NCI-H146 treated with DMSO at 0.1 percent for 48 hours (cell line): ENCODE data around the gene GPSM1.

Experiments
- DNase-seq: peaks from one replicate; lab custom pipeline; 2025; ENCODE audit not compliant: unreplicated experiment; lab: John Stamatoyannopoulos, UW

Gene GPSM1

DNA sequence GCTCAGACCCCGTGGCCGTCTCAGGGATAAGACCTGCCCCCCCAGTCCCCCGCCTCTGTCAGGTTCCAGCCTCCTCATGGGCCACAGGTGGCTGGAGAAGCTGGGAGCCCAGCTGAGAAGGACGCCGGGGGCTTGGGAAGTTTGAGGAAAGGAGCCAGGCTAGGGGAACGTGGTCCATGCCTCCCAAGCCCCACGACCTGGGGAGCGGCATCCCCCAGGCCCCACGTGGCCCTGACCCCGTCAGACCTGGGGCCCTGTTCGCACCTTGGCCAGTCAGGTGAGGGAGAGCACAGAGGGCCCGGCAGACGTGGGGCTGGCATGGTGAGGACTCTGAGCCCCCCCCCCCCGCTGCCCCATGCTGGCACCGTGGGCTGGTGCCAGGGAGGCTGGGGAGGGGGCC is 3.7 kb downstream of the GPSM1 start:
- no peak for DNase-seq

DNA sequence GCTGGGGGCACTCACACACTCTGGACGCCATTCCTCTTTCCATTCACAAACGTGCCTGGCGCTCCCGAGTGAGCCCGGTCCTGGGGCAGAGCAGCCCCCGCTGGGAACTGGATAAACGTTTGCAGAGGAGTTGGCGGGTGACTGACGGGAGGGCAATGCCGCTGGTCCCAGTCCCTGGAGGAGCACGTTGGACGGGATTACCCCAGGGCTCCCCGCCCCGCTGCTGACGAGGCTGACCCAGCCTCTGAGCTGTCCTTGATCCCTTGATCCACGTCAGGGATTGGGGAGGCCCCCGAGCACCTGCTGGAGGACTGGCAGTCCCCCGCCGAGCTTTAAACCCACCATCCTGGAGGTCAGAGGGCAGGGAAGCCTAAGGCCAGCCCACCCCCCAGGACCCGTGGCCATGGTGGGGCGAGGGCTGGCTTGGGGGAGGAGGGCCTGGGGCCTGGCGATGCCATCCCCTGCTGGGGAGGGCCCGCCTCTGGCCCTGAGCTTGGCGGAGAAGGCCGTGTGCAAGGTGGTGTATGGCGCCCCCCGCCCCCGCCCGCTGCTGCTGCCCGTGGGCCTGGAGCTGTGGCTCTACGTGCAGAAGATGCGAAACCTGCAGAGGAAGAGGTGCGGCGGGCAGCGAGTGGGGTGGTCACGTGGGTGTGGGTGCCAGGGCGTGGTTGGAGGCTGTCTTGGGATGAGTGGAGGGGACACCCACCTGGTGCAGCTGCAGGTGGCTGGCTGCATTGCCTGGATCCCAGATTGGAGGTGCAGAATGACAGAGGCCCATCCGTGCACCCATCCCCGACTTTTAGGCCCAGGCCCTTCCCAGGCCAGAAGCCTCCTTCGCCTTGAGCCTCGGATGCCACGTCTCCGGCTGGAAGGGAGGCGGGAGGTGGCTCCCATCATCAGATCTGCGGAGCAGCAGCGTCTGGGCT is 4.5 kb downstream of the GPSM1 start:
- DNase-seq: no peak

DNA sequence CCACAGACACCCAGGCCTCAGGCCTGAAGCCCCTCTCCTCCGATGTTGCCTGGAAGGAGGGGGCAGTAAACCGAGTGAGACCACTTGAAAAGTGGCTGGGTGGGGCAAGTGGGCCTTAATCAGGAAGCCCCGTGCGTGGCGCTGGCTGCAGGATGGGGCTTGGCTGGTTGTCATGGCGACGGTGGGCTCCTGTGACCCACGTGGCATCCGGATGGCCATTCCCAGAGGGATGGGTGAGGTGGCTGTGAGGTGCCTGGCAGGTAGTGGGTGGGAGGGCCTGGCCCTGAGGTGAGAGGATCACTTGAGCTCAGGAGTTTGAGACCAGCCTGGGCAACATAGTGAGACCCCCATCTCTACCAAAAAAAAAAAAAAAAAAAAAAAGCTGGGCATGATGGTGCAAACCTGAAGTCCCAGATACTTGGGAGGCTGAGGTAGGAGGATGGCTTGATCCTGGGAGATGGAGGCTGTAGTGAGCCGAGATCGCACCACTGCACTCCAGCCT is 5.2 kb downstream of the GPSM1 start:
- DNase-seq: no peak

DNA sequence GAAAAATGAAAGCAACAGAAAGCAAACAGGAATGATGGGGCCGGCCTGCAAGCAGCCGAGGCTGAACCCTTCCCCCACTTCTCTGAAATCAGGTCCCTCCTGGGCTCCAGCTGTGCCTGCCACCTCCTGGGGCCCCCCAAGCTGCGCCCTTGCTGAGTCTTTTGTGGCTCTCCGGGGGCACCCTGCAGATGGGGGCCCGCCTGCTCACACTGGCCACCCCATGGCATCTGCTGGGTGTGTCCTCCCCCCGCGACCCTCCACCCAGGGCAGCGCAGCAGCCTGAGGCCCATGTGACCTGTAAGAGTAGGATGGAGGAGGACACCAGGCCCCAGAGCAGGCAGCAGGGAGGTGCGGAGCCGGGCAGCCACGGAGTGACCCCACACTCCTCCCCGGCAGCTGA is 5.7 kb downstream of the GPSM1 start:
- DNase-seq: no peak

DNA sequence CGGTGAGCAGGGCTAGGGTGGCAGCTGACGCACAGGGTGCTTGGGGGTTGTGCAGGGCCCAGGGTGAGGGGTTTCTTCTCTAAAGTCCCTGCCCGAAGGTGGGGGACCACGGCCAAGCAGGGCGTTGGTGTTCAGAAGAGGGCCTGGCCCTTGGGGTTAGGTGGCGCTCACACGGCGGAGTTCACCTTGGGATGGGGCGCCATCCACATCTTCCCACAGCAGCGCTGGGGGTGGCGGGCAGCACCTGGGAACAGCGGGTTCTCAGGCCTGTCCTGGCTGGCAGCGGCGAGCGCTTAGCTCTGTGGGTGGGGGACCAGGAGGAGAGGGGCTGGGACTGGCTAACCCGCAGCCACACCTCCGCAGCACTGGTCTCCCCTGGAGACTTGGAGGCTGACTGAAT is 6.1 kb downstream of the GPSM1 start:
- no peak for DNase-seq

DNA sequence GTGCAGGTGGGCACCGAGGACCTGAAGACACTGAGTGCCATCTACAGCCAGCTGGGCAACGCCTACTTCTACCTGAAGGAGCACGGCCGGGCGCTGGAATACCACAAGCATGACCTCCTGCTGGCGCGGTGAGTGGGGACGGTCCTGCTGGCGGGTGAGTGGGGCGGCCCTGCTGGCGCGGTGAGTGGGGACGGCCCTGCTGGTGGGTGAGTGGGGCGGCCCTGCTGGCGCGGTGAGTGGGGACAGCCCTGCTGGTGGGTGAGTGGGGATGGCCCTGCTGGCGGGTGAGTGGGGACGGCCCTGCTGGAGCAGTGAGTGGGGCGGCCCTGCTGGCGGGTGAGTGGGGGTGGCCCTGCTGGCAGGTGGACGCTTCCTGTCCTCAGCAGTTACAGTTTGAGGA is 7.2 kb downstream of the GPSM1 start:
- DNase-seq: no peak

DNA sequence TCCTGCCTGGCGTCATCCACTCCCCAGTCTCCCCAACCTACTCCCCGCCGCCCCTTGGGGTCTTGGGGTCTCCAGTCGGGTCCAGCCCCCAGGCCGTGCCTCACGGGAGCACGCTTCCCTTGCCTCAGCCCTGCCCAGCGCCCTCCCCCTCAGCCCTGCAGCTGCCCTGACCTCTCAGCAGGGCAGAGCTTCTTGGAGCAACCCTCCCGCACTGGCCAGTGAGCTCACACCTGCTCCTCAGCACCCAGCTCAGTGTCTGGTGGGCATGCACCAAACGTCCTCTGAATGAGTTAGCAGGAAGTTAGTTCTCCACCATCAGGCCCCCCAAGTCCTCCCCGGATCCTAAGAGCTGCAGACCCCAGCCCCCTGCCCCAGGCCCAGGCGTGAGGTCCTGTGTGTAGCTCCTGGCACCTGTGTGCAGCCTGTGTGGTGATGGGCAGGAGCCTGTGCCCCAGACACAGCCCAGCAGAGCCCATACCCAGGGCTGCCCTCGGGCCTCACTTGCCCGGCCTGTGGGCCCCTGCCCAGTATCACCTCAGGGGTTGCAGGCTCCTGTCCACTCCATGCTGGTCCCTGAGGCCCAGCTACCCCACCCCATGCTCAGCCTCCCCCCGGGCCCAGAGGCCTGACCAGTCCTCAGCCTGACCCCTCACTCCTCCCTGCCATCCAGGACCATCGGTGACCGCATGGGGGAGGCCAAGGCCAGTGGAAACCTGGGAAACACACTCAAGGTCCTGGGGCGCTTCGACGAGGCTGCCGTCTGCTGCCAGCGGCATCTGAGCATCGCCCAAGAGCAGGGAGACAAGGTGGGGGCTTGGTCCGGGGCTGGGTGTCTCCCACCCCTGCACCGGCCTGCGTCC is 8.2 kb downstream of the GPSM1 start:
- DNase-seq: no peak

DNA sequence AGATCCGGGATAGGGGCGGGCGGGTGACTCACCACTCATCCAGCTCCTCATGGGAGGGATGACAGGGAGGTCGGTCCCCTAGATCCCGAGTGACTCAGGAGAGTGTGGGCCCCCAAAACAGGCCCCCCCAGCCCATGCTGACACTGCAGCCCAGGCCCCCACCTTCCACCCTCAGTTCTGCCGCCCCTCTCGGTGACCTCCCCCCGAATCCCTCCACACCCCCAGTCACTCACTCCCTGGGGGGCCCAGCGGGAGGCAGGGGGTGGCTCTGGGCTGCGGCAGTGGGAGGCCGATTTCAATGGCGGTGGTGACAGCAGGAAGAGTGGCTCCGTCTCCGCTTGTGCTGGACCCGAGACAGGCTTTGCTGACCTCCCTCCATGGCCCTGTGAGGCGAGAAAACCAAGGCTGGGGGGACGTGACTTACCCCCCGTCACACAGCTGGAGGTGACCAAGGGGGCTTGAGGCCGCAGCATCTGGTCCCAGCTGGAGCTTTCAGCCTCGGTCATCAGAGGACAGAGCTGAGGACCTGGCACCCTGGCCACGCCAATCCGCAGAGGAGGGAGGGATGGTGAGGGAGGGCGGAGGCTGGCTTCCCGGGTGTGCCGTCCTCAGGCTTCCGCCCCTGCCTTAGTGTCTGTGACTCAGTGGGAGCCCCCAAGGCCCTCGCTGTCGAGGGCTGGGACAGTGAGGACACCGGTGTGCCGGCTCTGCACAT is 9.0 kb downstream of the GPSM1 start:
- DNase-seq: no peak

DNA sequence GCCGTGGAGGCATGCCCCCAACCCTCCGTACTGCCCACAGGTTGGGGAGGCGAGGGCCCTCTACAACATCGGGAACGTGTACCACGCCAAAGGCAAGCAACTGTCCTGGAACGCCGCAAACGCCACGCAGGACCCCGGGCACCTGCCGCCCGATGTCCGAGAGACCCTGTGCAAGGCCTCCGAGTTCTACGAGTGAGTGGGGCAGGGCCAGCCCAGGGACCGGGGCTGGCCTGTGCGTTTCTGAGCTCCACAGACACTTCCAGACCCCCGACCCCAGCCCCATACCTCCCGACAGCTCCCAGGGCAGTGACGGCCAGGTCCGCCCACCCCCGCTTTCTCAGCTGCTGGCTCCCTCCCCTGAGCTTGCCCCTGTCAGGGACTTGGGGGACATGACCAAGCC is 9.5 kb downstream of the GPSM1 start:
- DNase-seq: no peak

DNA sequence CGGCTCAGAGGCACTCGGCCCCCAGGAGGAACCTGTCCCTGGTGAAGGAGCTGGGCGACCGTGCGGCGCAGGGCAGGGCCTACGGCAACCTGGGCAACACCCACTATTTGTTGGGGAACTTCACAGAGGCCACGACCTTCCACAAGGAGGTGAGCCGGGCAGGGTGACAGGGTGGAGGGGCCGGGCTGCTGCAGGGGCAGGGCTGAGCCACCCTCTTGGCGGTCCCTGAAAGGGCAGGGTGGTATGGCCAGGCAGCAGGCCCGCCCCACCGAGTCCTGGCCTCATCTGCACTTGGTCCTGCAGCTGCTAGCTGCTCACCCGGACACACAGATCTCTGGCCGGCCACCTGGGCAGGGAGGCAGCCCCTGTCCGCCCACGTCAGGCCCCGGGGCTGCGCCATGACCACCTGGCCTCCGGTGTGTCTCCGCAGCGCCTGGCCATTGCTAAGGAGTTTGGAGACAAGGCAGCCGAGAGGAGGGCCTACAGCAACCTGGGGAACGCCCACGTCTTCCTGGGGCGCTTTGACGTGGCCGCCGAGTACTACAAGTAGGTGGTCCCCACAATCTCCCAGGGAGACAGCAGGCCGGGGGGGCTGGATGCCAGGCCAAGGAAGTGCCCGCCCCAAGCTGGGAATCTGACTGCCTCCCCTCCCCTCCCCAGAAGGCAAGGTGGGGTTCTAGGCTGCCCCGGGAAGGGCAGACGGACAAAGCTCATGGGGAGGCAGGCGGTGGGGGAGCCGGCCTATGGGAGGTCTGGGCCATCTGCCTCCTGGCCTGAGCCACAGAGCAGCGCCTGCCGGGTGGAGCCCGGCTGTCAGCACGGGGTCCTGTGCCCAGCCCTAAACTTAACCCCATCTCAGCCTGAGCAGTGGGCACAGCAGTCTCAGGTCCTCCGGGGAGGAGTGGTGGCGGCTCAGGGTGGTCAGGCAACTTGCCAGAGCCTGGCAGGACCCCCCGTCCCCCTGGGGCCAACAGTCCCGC is 10.4 kb downstream of the GPSM1 start:
- DNase-seq: no peak

DNA sequence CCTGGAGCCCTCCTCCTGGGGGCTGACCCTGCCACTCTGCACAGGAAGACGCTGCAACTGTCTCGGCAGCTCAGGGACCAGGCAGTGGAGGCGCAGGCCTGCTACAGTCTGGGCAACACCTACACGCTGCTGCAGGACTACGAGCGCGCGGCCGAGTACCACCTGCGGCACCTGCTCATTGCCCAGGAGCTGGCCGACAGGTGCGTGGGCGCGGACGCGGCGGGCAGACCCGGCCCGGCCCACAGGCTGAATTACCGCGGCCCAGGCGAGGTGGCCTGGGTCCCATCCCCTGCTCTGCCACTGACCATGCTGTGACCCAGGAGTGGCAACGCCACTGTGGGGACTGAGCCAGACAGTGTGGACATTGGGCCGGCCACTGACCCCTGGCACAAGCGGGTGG is 11.2 kb downstream of the GPSM1 start:
- no peak for DNase-seq

DNA sequence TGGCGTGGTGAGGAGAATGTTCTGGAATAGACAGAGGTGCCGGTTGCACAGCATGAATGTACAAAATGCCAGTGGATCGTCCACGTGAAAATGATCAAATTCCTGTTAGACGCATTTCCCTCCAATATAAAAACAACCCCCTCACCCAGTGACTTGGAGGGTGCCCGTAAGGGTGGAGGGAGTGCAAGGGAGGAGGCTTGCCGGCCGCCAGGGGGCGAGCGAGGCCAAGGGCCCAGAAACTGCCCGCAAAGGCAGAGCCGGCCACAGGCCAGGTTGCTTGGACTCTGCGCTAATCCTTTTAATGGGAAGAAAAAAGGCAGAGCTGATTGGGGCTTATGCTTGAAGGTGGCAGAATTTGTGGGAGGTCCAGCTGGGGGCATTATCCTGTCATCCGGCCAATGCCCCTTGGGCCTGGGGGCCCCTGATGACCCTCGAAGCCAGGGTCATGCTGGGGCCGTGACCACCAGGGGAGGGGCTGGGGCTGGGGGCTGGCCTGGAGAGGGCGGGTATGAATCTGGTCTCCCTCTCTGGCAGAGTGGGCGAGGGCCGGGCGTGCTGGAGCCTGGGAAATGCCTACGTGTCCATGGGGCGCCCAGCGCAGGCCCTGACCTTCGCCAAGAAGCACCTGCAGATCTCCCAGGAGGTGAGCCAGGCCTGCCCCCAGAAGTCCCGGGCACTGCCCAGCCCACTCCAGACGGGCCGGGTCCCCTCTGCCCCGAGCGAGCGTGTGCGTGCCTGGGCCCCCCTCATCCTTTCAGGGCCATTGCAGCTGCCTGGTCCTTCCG is 12.0 kb downstream of the GPSM1 start:
- no peak for DNase-seq

DNA sequence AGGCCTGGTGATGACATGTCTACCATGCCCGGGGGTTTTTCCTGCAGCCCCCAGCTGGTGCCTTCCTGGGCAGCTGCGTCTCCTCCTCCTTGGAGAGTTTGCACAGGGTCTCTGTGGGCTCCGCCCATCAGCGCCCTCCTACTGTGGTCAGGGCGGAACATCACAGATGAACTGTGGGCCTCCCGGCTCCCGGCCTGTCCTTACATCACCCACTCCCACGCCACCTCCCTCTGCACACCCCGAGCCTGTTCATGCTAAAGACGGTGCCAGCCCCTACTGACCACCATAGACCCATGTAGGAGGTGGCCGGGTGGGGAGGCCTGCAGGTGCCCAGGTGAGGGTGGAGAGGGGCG is 12.6 kb downstream of the GPSM1 start:
- DNase-seq: no peak

DNA sequence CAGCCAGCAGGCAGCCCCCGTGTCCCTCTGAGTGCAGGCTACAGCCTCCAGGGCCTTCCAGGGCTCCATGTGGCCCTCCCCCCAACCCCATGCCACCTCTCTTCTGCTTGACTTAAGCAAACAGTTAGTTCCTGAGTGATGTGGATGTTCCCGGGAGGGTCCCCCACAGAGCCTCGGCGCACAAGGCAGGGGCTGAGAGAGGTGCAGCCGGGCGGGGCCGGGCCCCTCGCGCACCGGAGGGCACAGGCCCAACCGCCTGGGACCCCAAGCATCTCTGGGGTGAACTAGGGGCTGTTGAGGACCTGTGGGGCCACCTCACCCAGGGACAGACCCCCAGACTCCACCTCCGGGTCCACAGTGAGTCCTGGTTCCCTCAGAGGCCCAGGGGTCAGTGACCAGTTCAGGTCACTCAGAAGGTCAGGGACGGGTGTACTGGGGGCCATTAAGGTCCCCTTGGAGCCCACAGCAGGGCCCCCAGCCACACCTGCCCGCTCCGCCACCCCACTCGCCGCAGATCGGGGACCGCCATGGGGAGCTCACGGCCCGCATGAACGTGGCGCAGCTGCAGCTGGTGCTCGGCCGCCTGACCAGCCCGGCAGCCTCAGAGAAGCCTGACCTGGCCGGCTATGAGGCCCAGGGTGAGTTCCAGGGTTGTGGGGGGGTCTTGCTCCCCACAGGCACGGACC is 13.2 kb downstream of the GPSM1 start:
- DNase-seq: no peak

DNA sequence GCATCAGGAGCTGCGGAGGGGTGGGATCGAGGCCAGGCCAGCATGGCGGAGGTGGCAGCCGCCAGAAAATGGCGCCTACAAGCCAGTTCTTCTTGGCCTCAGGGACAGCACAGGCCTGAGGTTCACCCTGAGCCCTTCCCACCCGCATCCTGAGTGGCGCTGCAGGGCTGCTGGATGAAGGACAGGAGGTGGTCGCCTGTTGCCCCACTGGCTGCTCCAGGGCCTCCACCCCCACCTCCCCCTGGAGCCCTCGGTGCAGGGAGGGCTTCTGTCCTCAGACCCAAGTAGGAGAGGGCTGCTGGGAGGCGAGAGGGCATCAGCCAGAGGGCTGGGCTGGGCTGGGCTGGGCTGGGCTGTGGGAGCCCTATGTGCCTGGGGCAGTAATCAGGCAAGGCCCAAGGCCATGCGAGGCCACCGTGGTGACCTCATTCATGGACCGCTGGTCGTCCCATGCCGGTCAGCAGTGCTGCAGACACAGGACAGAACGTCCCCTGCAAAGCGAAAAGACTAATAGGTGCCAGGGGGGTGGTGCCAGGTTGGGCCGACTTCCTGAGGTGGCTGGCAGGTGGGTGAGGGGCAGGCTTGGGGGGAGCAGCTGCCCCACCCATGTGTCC is 13.8 kb downstream of the GPSM1 start:
- DNase-seq: no peak

DNA sequence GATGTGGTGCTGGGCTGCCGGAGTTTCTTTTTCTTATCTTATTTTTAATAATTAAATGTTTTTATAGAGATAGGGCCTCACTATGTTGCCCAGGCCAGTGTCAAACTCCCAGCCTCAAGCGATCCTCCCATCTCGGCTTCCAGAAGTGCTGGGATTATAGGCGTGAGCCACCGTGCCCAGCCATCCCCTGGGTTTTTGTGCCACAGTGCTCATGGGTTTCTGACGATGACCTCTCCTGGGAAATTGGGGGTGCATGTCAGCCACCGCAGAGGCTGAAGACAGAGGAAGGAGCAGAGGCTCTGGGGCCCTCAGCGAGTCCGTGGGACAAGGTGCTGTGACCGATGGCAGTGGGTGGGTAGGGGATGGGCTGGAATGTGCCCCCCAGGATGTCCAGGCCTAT is 14.4 kb downstream of the GPSM1 start:
- no peak for DNase-seq

DNA sequence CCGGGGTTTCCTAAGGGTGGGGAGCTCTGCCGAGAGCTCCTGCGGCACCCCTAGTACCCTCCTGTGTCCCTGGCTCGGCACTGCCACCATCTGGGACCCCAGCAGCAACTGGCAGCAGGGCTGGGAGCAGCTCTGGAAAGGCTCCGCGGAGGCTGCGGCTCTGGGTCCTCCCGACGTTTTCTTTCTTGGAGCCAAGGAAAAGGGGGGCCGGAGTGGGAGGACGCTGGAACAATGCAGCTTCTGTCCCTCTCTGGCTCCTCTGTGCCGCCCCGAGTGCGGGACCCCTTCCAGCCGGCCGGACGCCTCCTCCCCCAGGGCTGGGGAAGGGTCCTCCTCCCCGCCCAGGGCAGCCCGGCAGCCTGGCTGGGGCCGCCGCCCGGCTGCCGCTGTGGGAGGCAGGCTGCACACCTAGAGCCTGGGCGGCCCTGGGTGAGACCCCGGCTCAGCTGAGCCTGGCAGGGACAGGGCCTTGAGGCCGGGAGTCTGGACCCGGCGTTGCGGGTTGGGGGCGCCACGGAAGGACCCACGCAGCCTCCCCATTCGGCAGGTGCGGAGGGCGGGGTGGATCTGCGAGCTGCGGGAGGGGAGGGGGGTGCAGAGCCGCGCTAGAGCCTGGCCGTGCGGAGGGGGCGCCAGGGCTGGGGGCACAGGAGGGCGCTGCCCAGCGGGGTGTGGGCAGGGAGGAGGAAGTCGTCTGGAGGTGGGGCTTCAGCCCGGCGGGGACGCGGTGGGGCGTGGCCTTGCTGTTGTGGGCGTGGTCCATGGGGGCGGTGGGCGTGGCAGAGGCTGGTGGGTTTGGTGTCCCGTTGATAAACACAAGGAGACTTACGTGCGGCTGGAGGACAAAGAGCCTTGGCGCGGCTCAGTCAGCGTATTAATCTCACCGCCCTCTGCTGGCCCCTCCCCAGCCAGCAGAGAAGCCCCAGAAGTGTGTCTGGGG is 15.1 kb downstream of the GPSM1 start:
- no peak for DNase-seq
